Tibial nerve (tissue), 4 donors: ENCODE data around the gene B9D2.

ENCODE experiments used
- CTCF ChIP-seq, 5 experiments: fragments of 200-600 bp in 3 of 5; fragments of 450-650 bp in 2 of 5; sonication (generic) in 3 of 5; IDR thresholded peaks; one replicate each; pipeline ENCODE4 v1.5.1; 2016 to 2019; ENCODE audit warnings: antibody characterized with exemption in 5 of 5, mild to moderate bottlenecking in 3 of 5, moderate library complexity in 2 of 5
- EP300 ChIP-seq, 2 donors: sonication (generic); formaldehyde crosslinking; IDR thresholded peaks; one replicate each; pipeline ENCODE4 v1.6.1; 2017; ENCODE audit warnings: antibody characterized with exemption in 2 of 2, mild to moderate bottlenecking in 1 of 2
- POLR2A ChIP-seq, 2 donors: fragments of 450-650 bp; IDR thresholded peaks; one replicate each; pipeline ENCODE4 v1.6.1; 2017; ENCODE audit warnings: antibody characterized with exemption in 2 of 2, mild to moderate bottlenecking in 2 of 2, moderate library complexity in 2 of 2

- TF ChIP-seq CTCF (IDR thresholded peaks at IDR 0.05) (no peak), EP300 (IDR thresholded peaks at IDR 0.05) (no peak), POLR2A (IDR thresholded peaks at IDR 0.05) (no peak)
These were observed 8.6 kb upstream of the B9D2 start for GRCh38 chr19:41372501-41372900.
